CD8-positive, alpha-beta memory T cell (primary cell): ENCODE measurements around the gene SLC17A5. TPM values are rescaled to one million over a fixed set of nuclear protein-coding genes. Genes with fewer than 3 reads are reported as not detected.

Experiments
- CTCF ChIA-PET: fragments of 350-600 bp; sonication (Branson Sonifier 250); formaldehyde crosslinking; loops from one replicate; lab custom pipeline; 2021; ENCODE audit warnings: antibody characterized with exemption; lab: Charles Lee
- POLR2A ChIA-PET: fragments of 350-600 bp; sonication (Branson Sonifier 250); formaldehyde crosslinking; loops from one replicate; lab custom pipeline; 2021; ENCODE audit warnings: antibody characterized with exemption; lab: Charles Lee
- DNase-seq, 5 donors: peaks; one replicate each; pipeline versions ENCODE4 v3.0.0 to v3.0.0-alpha.2; 2020 to 2022; ENCODE audit warnings: mixed read lengths in 1 of 5
- H3K27ac ChIP-seq: one replicate; pipeline ENCODE4 v1.7.0; 2013; ENCODE audit warnings: low read depth, mild to moderate bottlenecking, low read length, moderate library complexity
- H3K27me3 ChIP-seq: 2 replicates; pipeline ENCODE4 v1.7.0; 2013; ENCODE audit warnings: low read length, mild to moderate bottlenecking; ENCODE audit not compliant: insufficient read depth, poor library complexity, severe bottlenecking
- H3K36me3 ChIP-seq: 2 replicates; pipeline ENCODE4 v1.7.0; 2013; ENCODE audit warnings: mild to moderate bottlenecking, low read length, moderate library complexity; ENCODE audit not compliant: insufficient read depth
- H3K4me1 ChIP-seq: 2 replicates; pipeline ENCODE4 v1.7.0; 2013; ENCODE audit warnings: mild to moderate bottlenecking, low read length, moderate library complexity; ENCODE audit not compliant: insufficient read depth
- H3K4me3 ChIP-seq: 2 replicates; pipeline ENCODE4 v1.7.0; 2013; ENCODE audit warnings: mild to moderate bottlenecking, low read length
- H3K9me3 ChIP-seq: 2 replicates; pipeline ENCODE4 v1.7.0; 2013; ENCODE audit warnings: mild to moderate bottlenecking, low read length
- H3K27ac Mint-ChIP-seq, 8 donors: one replicate each; pipeline ENCODE4 v1.8.0; 2020 to 2021; ENCODE audit warnings: mixed read lengths in 8 of 8, mild to moderate bottlenecking in 6 of 8, inconsistent platforms in 3 of 8, moderate library complexity in 3 of 8
- H3K27me3 Mint-ChIP-seq, 2 donors: one replicate each; pipeline ENCODE4 v1.8.0; 2020 to 2021; ENCODE audit warnings: mixed read lengths in 2 of 2, mild to moderate bottlenecking in 1 of 2, moderate library complexity in 1 of 2
- H3K36me3 Mint-ChIP-seq, 3 donors: one replicate each; pipeline ENCODE4 v1.8.0; 2020 to 2021; ENCODE audit warnings: mixed read lengths in 3 of 3, inconsistent platforms in 1 of 3, mild to moderate bottlenecking in 1 of 3
- H3K4me1 Mint-ChIP-seq, 3 donors: one replicate each; pipeline ENCODE4 v1.8.0; 2020 to 2021; ENCODE audit warnings: mixed read lengths in 3 of 3, inconsistent platforms in 1 of 3, mild to moderate bottlenecking in 1 of 3
- H3K4me3 Mint-ChIP-seq, 7 donors: one replicate each; pipeline ENCODE4 v1.8.0; 2020 to 2021; ENCODE audit warnings: mixed read lengths in 7 of 7, mild to moderate bottlenecking in 6 of 7, moderate library complexity in 4 of 7, inconsistent platforms in 2 of 7
- H3K9me3 Mint-ChIP-seq, 5 donors: one replicate each; pipeline ENCODE4 v1.8.0; 2020 to 2022; ENCODE audit warnings: mixed read lengths in 5 of 5, mild to moderate bottlenecking in 3 of 5, moderate library complexity in 2 of 5, inconsistent platforms in 1 of 5
- polyA plus RNA-seq: library from polyadenylated mRNA; unstranded; fragments of 300-500 nt; fragmentation: Illumina TruSeq; gene quantifications from one replicate; pipeline ENCODE4 v1.2.3, GENCODE V29; 2021
- total RNA-seq, 2 experiments: library from RNA; stranded (reverse); gene quantifications; one replicate each; pipeline ENCODE4 v1.2.3, GENCODE V29; 2021

The SLC17A5 gene
- total and polyA plus RNA-seq, 3 experiments from 2014 or later: 5.4 to 9.7 (median 5.6) TPM

GRCh38 chr6:73644030-73644429 is 9.8 kb downstream of the SLC17A5 start:
- POLR2A ChIA-PET: interaction anchor here (1.0 kb wide), 1 partner anchor 10 kb away, joined by 3 read pairs; the partner anchor contains the start of gene SLC17A5
- Mint-ChIP-seq H3K4me1 (peaks cover 14 to 26% (median 19%) of the 10 kb centered on the region in 3 donors), H3K27me3 (no peaks in the 10 kb centered on the region), H3K27ac (no peak overlapping the region), H3K36me3 (peaks cover 6 to 50% (median 15%) of the 10 kb centered on the region in 3 donors), H3K9me3 (no peaks in the 10 kb centered on the region), H3K4me3 (no peak overlapping the region)
- no peaks in the 10 kb centered on the region for H3K36me3 ChIP-seq
- H3K27ac ChIP-seq: no peak overlapping the region
- DNase-seq: no peak
- H3K9me3 ChIP-seq: no peaks in the 10 kb centered on the region
- no peaks in the 10 kb centered on the region for H3K4me1 ChIP-seq
- no peaks in the 10 kb centered on the region for H3K27me3 ChIP-seq
- no peak overlapping the region for H3K4me3 ChIP-seq
- CTCF ChIA-PET: interaction anchor here (0.8 to 0.9 kb wide), 2 partner anchors 9 to 129 kb away, joined by 3 to 4 read pairs; no protein-coding TSS in a partner anchor

GRCh38 chr6:73642530-73642929 is 11.3 kb downstream of the SLC17A5 start:
- no peaks in the 10 kb centered on the region for H3K36me3 ChIP-seq
- H3K9me3 ChIP-seq: no peaks in the 10 kb centered on the region
- Mint-ChIP-seq H3K4me1 (peaks cover 14 to 23% (median 19%) of the 10 kb centered on the region in 3 donors), H3K36me3 (peaks cover 6 to 52% (median 15%) of the 10 kb centered on the region in 3 donors), H3K4me3 (peak overlapping the region in 1 of 7 donors; percentile 29), H3K27me3 (no peaks in the 10 kb centered on the region), H3K27ac (no peak overlapping the region), H3K9me3 (no peaks in the 10 kb centered on the region)
- ChIA-PET POLR2A (interaction anchor here (0.6 to 1.5 kb wide), 2 partner anchors 35 to 57 kb away, joined by 4 to 6 read pairs; no protein-coding TSS in a partner anchor), CTCF (interaction anchor here (1.7 kb wide), 1 partner anchor 10 kb away, joined by 7 read pairs; no protein-coding TSS in a partner anchor)
- H3K4me3 ChIP-seq: no peak overlapping the region
- H3K27ac ChIP-seq: no peak overlapping the region
- H3K27me3 ChIP-seq: no peaks in the 10 kb centered on the region
- no peaks in the 10 kb centered on the region for H3K4me1 ChIP-seq
- DNase-seq: no peak

GRCh38 chr6:73640179-73640750 is 13.5 kb downstream of the SLC17A5 start:
- Histone ChIP-seq H3K4me3 (no peak overlapping the region), H3K27me3 (no peaks in the 10 kb centered on the region), H3K4me1 (no peaks in the 10 kb centered on the region), H3K9me3 (no peaks in the 10 kb centered on the region), H3K27ac (no peak overlapping the region), H3K36me3 (no peaks in the 10 kb centered on the region)
- ChIA-PET CTCF (interaction anchor here (0.9 kb wide), 1 partner anchor 12 kb away, joined by 4 read pairs; no protein-coding TSS in a partner anchor), POLR2A (no interaction called here)
- no peak overlapping the region for H3K4me3 Mint-ChIP-seq
- peaks cover 6 to 12% (median 7%) of the 10 kb centered on the region in 3 donors for H3K4me1 Mint-ChIP-seq
- DNase-seq: no peak
- H3K9me3 Mint-ChIP-seq: peaks cover 0 to 2% (median 0%) of the 10 kb centered on the region in 5 donors
- H3K27me3 Mint-ChIP-seq: no peaks in the 10 kb centered on the region
- H3K36me3 Mint-ChIP-seq: peaks cover 6 to 65% (median 20%) of the 10 kb centered on the region in 3 donors
- peak overlapping the region in 1 of 8 donors; percentile 18 for H3K27ac Mint-ChIP-seq

DNA sequence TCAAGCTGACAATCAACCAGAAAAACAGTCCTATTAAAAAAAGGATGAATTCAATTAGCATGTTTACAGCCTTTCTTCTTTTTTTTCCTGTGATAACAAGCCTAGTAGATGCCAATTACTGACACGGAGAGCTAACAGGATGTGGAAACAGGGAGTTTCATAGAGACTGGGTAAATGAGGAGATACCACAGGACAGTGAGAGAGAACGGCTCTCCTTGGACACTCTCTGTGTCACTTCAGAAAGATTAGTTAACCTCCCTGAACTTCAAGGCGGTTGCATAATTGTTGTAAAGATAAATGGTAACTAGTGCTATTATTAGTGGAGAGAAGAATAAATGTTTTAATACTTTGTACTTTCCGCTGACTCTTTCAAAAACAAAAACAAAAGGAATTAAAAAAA is 14.8 kb downstream of the SLC17A5 start:
- H3K36me3 Mint-ChIP-seq: peaks cover 6 to 66% (median 20%) of the 10 kb centered on the region in 3 donors
- no peak overlapping the region for H3K4me3 Mint-ChIP-seq
- ChIA-PET CTCF (no interaction called here), POLR2A (no interaction called here)
- peaks cover 0 to 2% (median 0%) of the 10 kb centered on the region in 5 donors for H3K9me3 Mint-ChIP-seq
- no peak overlapping the region for H3K27ac Mint-ChIP-seq
- Histone ChIP-seq H3K4me3 (no peak overlapping the region), H3K36me3 (no peaks in the 10 kb centered on the region), H3K9me3 (no peaks in the 10 kb centered on the region), H3K4me1 (no peaks in the 10 kb centered on the region), H3K27me3 (no peaks in the 10 kb centered on the region), H3K27ac (no peak overlapping the region)
- peaks cover 0 to 6% (median 2%) of the 10 kb centered on the region in 3 donors for H3K4me1 Mint-ChIP-seq
- DNase-seq: no peak
- no peaks in the 10 kb centered on the region for H3K27me3 Mint-ChIP-seq

GRCh38 chr6:73637404-73637803 is 16.4 kb downstream of the SLC17A5 start:
- no peak overlapping the region for H3K4me3 ChIP-seq
- H3K4me1 Mint-ChIP-seq: peaks cover 0 to 6% (median 2%) of the 10 kb centered on the region in 3 donors
- peaks cover 6 to 69% (median 16%) of the 10 kb centered on the region in 3 donors for H3K36me3 Mint-ChIP-seq
- ChIA-PET POLR2A (no interaction called here), CTCF (no interaction called here)
- H3K36me3 ChIP-seq: no peaks in the 10 kb centered on the region
- no peak overlapping the region for H3K4me3 Mint-ChIP-seq
- H3K4me1 ChIP-seq: no peaks in the 10 kb centered on the region
- H3K9me3 Mint-ChIP-seq: peaks cover 0 to 2% (median 0%) of the 10 kb centered on the region in 5 donors
- no peaks in the 10 kb centered on the region for H3K9me3 ChIP-seq
- no peaks in the 10 kb centered on the region for H3K27me3 Mint-ChIP-seq
- H3K27me3 ChIP-seq: no peaks in the 10 kb centered on the region
- H3K27ac ChIP-seq: no peak overlapping the region
- H3K27ac Mint-ChIP-seq: peak overlapping the region in 1 of 8 donors; percentile 44
- no peak for DNase-seq

- Histone ChIP-seq H3K4me3 (no peak overlapping the region), H3K4me1 (no peaks in the 10 kb centered on the region), H3K36me3 (no peaks in the 10 kb centered on the region), H3K9me3 (no peaks in the 10 kb centered on the region), H3K27ac (no peak overlapping the region), H3K27me3 (no peaks in the 10 kb centered on the region)
- no peak overlapping the region for H3K27ac Mint-ChIP-seq
- POLR2A ChIA-PET: no interaction called here
- CTCF ChIA-PET: no interaction called here
- no peak overlapping the region for H3K4me3 Mint-ChIP-seq
- H3K36me3 Mint-ChIP-seq: peaks cover 14 to 71% (median 22%) of the 10 kb centered on the region in 3 donors
- DNase-seq: no peak
- peaks cover 0 to 6% (median 2%) of the 10 kb centered on the region in 3 donors for H3K4me1 Mint-ChIP-seq
- H3K9me3 Mint-ChIP-seq: peaks cover 0 to 2% (median 0%) of the 10 kb centered on the region in 5 donors
- H3K27me3 Mint-ChIP-seq: no peaks in the 10 kb centered on the region
These were observed 17.7 kb downstream of the SLC17A5 start for GRCh38 chr6:73636048-73636447.

- no peaks in the 10 kb centered on the region for H3K9me3 ChIP-seq
- H3K27me3 ChIP-seq: no peaks in the 10 kb centered on the region
- CTCF ChIA-PET: interaction anchor here (0.7 to 2.4 kb wide), 5 partner anchors 19 to 1719 kb away, joined by 3 to 12 read pairs (median 3); partner anchors contain the start of gene SLC17A5
- Mint-ChIP-seq H3K27ac (no peak overlapping the region), H3K9me3 (peaks cover 0 to 2% (median 0%) of the 10 kb centered on the region in 5 donors), H3K4me1 (peaks cover 0 to 2% (median 0%) of the 10 kb centered on the region in 3 donors), H3K36me3 (peaks cover 10 to 69% (median 15%) of the 10 kb centered on the region in 3 donors), H3K4me3 (no peak overlapping the region), H3K27me3 (no peaks in the 10 kb centered on the region)
- no peaks in the 10 kb centered on the region for H3K36me3 ChIP-seq
- H3K4me1 ChIP-seq: no peaks in the 10 kb centered on the region
- POLR2A ChIA-PET: interaction anchor here (0.6 to 1.1 kb wide), 2 partner anchors 112 to 171 kb away, joined by 3 read pairs; partner anchors contain the start of gene MTO1
- no peak overlapping the region for H3K27ac ChIP-seq
- no peak for DNase-seq
- no peak overlapping the region for H3K4me3 ChIP-seq
These were observed 21.4 kb downstream of the SLC17A5 start for GRCh38 chr6:73632346-73632745.

- no peaks in the 10 kb centered on the region for H3K27me3 Mint-ChIP-seq
- Histone ChIP-seq H3K4me3 (no peak overlapping the region), H3K27ac (no peak overlapping the region), H3K36me3 (no peaks in the 10 kb centered on the region), H3K4me1 (no peaks in the 10 kb centered on the region), H3K27me3 (no peaks in the 10 kb centered on the region), H3K9me3 (no peaks in the 10 kb centered on the region)
- H3K4me1 Mint-ChIP-seq: no peaks in the 10 kb centered on the region
- CTCF ChIA-PET: interaction anchor here (0.7 to 2.4 kb wide), 6 partner anchors 19 to 1719 kb away, joined by 3 to 12 read pairs (median 4); partner anchors contain the start of gene SLC17A5
- peak overlapping the region in 4 of 8 donors; percentile 6 to 73 (median 56) for H3K27ac Mint-ChIP-seq
- DNase-seq: no peak
- no peak overlapping the region for H3K4me3 Mint-ChIP-seq
- peaks cover 0 to under 1% (median 0%) of the 10 kb centered on the region in 5 donors for H3K9me3 Mint-ChIP-seq
- H3K36me3 Mint-ChIP-seq: peaks cover 10 to 64% (median 13%) of the 10 kb centered on the region in 3 donors
- POLR2A ChIA-PET: interaction anchor here (0.9 to 1.1 kb wide), 2 partner anchors 110 to 112 kb away, joined by 3 read pairs; no protein-coding TSS in a partner anchor
These were observed 21.9 kb downstream of the SLC17A5 start for GRCh38 chr6:73631849-73632248.
